HG03175 (cell line): Measurements from ENCODE around the gene PSMB7.

Source experiments
- ATAC-seq: cut with Tn5 transposase; IDR thresholded peaks from one replicate; pipeline ENCODE4 v1.9.1; 2021; ENCODE audit warnings: mild to moderate bottlenecking, moderate library complexity; ENCODE audit not compliant: unreplicated experiment

Gene PSMB7

GRCh38 chr9:124385623-124386022 lies 29.6 kb downstream of the PSMB7 start:
- ATAC-seq = no peak

- ATAC-seq = no peak
Measured at GRCh38 chr9:124384846-124385245, 30.4 kb downstream of the PSMB7 start.

- ATAC-seq = no peak
Measured at GRCh38 chr9:124384210-124384609, 31.0 kb downstream of the PSMB7 start.

- no peak for ATAC-seq
Measured at GRCh38 chr9:124381170-124381945, 33.9 kb downstream of the PSMB7 start.

- no peak for ATAC-seq
Measured at GRCh38 chr9:124377551-124378406, 37.5 kb downstream of the PSMB7 start.

- ATAC-seq = no peak
Measured at GRCh38 chr9:124376329-124376728, 38.9 kb downstream of the PSMB7 start.

- no peak for ATAC-seq
Measured at GRCh38 chr9:124375726-124376125, 39.5 kb downstream of the PSMB7 start.

GRCh38 chr9:124373851-124374250 lies 41.4 kb downstream of the PSMB7 start:
- no peak for ATAC-seq

GRCh38 chr9:124373386-124373785 lies 41.9 kb downstream of the PSMB7 start:
- ATAC-seq = no peak

- no peak for ATAC-seq
Measured at GRCh38 chr9:124372038-124372437, 43.2 kb downstream of the PSMB7 start.

GRCh38 chr9:124370896-124371582 lies 44.2 kb downstream of the PSMB7 start:
- ATAC-seq = no peak

- ATAC-seq = no peak
Measured at GRCh38 chr9:124369231-124369797, 45.9 kb downstream of the PSMB7 start.

GRCh38 chr9:124368692-124369091 lies 46.5 kb downstream of the PSMB7 start:
- ATAC-seq = no peak

GRCh38 chr9:124366476-124367220 lies 48.6 kb downstream of the PSMB7 start:
- no peak for ATAC-seq

- ATAC-seq = no peak
Measured at GRCh38 chr9:124365036-124365435, 50.2 kb downstream of the PSMB7 start.

- ATAC-seq = no peak
Measured at GRCh38 chr9:124364141-124364540, 51.1 kb downstream of the PSMB7 start.

- no peak for ATAC-seq
Measured at GRCh38 chr9:124363326-124364096, 51.7 kb downstream of the PSMB7 start.

GRCh38 chr9:124361128-124361527 lies 54.1 kb downstream of the PSMB7 start:
- no peak for ATAC-seq

GRCh38 chr9:124359855-124360678 lies 55.2 kb downstream of the PSMB7 start:
- ATAC-seq = no peak
